ENCODE data around the gene ANKRD13C.
"Not testable (repeated sequence)": the region's sequence is repeated elsewhere in the genome, so short reads cannot be mapped to it uniquely, and the experiment has no call there.

The ANKRD13C gene

DNA sequence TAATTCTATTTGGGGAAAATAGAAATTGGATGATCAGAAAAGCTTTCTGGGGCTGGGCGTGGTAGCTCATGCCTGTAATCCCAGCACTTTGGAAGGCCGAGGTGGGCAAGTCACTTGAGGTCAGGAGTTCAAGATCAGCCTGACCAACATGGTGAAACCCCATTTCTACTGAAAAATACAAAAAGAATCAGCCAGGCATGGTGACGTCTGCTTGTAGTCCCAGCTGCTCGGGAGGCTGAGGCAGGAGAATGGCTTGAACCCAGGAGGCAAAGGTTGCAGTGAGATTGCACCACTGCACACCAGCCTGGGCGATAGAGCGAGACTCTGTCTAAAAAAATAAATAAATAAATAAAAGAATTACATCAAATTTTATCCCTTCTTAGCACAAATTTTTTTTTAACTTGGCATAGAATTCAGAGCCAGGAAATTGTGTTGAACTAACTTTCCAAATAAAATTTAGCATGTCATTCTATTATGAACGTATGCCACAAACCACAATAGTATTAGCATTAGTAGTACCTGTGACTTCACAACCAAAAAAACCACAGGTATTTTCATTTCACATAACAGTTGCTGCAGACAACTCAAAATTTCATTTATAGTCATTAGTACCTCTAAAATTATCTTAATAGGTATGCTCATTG lies 4.5 kb upstream of the ANKRD13C start:
- DNase-seq (ENCODE audit: low read depth, low spot score), result no peak
- H3K9ac ChIP-seq (ENCODE audit: insufficient read length, low read depth), result no peak overlapping the region

DNA sequence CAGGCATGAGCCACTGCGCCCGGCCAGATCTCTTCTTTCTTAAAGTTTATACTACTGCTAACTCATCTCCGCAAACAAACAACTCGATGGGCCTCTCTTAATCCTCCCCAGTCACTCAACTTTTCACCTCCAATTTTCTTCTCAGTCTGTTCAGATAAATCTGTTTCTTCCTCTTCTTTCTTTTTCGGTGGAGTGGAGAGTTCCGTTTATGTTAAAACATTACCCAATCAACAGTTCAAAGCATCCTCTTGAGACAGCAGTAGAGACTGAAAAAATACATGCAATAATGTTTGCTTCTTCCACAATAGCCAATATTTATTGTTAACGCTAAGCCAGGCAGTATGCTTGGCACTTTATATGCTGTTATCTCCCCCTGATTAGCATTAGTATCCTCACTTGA lies 1.4 kb upstream of the ANKRD13C start:
- H3K4me3 ChIP-seq (ENCODE audit: insufficient read length, low read depth), result no peak overlapping the region
- no peaks in the 10 kb centered on the region for H3K27me3 ChIP-seq (ENCODE audit: insufficient read depth, insufficient read length)
- TF ChIP-seq SUZ12 (IDR thresholded peaks at IDR 0.05; ENCODE audit: extremely low read depth, insufficient read depth, insufficient read length), result no peak
- TF ChIP-seq YY1 (IDR thresholded peaks at IDR 0.05; ENCODE audit: insufficient read depth, insufficient read length), result no peak
- no peak for TF ChIP-seq ZNF274 (IDR thresholded peaks at IDR 0.05; ENCODE audit: low read depth, low read length)
- H3K9me3 ChIP-seq (ENCODE audit: insufficient read depth, low read length), result no peaks in the 10 kb centered on the region
- no peak overlapping the region for H3K9ac ChIP-seq (ENCODE audit: insufficient read length, low read depth)
- H3K4me1 ChIP-seq (ENCODE audit: insufficient read depth, insufficient read length), result no peaks in the 10 kb centered on the region
- DNase-seq (ENCODE audit: low read depth, low spot score), result no peak
- peaks cover 32% of the 10 kb centered on the region for H3K36me3 ChIP-seq (ENCODE audit: insufficient read depth, insufficient read length, low read length)

More for the DNA sequence above, 4.5 kb upstream of the ANKRD13C start:
- peaks cover 16% of the 10 kb centered on the region for H3K36me3 ChIP-seq (ENCODE audit: insufficient read depth, insufficient read length, low read length)
- H3K4me3 ChIP-seq (ENCODE audit: insufficient read length, low read depth), result no peak overlapping the region
- H3K27me3 ChIP-seq (ENCODE audit: insufficient read depth, insufficient read length), result no peaks in the 10 kb centered on the region
- peaks cover 3% of the 10 kb centered on the region for H3K4me1 ChIP-seq (ENCODE audit: insufficient read depth, insufficient read length)
- H3K9me3 ChIP-seq (ENCODE audit: insufficient read depth, low read length), result no peaks in the 10 kb centered on the region
- TF ChIP-seq ZNF274 (IDR thresholded peaks at IDR 0.05; ENCODE audit: low read depth, low read length), result no peak
- no peak for TF ChIP-seq SUZ12 (IDR thresholded peaks at IDR 0.05; ENCODE audit: extremely low read depth, insufficient read depth, insufficient read length)
- TF ChIP-seq YY1 (IDR thresholded peaks at IDR 0.05; ENCODE audit: insufficient read depth, insufficient read length), result no peak

DNA sequence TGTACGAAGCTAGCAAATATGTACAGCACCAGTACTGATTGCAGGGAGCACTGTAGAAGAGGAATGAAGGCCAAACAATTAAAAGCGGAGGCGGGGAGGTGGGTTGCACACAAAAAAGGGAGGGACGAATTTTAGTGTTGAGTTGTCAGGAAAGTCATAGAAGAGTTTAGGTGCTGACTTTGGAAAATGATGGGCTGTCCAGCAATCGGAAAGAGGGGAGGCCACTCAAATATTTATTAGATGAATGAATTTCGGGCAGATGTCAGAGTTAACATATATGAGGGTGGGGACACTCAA lies 537 bp upstream of the ANKRD13C start:
- H3K4me3 ChIP-seq (ENCODE audit: insufficient read length, low read depth), result peak overlapping the region; percentile 99
- H3K9ac ChIP-seq (ENCODE audit: insufficient read length, low read depth), result peak overlapping the region; percentile 99
- H3K36me3 ChIP-seq (ENCODE audit: insufficient read depth, insufficient read length, low read length), result peaks cover 34% of the 10 kb centered on the region
- TF ChIP-seq SUZ12 (IDR thresholded peaks at IDR 0.05; ENCODE audit: extremely low read depth, insufficient read depth, insufficient read length) (no peak), ZNF274 (IDR thresholded peaks at IDR 0.05; ENCODE audit: low read depth, low read length) (no peak), YY1 (IDR thresholded peaks at IDR 0.05; ENCODE audit: insufficient read depth, insufficient read length) (no peak)
- no peaks in the 10 kb centered on the region for H3K27me3 ChIP-seq (ENCODE audit: insufficient read depth, insufficient read length)
- no peaks in the 10 kb centered on the region for H3K9me3 ChIP-seq (ENCODE audit: insufficient read depth, low read length)
- no peak for DNase-seq (ENCODE audit: low read depth, low spot score)
- H3K4me1 ChIP-seq (ENCODE audit: insufficient read depth, insufficient read length), result no peaks in the 10 kb centered on the region

DNA sequence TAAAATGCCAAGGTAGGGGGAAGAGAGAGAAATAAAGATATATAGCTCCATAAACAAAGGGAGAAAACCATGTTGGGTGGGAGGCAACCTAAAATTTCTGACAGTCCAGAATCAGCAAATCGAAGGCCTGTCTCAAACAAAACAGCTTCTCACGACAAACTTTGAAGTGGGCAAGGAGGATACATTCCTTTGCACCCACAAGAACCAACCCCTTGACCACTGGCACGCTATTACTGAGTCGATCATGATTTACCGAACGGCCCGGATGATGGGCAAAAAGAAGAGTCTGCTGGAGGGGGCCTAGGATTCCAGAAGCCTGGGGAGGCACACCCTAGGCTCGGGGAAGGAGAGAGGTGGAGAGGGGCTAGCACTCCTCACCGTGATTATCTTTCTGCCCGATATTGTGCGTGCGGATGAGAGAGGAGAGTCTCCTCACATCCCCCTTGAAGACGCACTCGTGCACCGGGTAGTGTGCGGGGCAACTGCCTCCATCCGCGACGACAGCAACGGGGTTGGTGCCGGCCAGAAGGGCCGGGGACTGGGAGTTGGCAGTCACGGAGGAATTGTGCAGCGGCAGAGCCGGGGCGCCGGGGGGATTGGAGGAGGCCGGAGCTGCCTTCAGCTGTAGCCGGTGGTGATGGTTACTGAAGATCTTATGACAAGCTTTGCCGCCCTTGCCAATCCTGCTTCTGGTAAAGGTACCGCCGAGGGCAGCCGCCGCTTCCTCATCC lies 756 bp downstream of the ANKRD13C start:
- no peak for DNase-seq (ENCODE audit: low read depth, low spot score)
- Histone ChIP-seq H3K36me3 (ENCODE audit: insufficient read depth, insufficient read length, low read length) (peaks cover 42% of the 10 kb centered on the region), H3K4me3 (ENCODE audit: insufficient read length, low read depth) (peak overlapping the region; percentile 99), H3K9me3 (ENCODE audit: insufficient read depth, low read length) (no peaks in the 10 kb centered on the region), H3K27me3 (ENCODE audit: insufficient read depth, insufficient read length) (no peaks in the 10 kb centered on the region), H3K4me1 (ENCODE audit: insufficient read depth, insufficient read length) (no peaks in the 10 kb centered on the region), H3K9ac (ENCODE audit: insufficient read length, low read depth) (peak overlapping the region; percentile 99)
- no peak for TF ChIP-seq ZNF274 (IDR thresholded peaks at IDR 0.05; ENCODE audit: low read depth, low read length)
- TF ChIP-seq SUZ12 (IDR thresholded peaks at IDR 0.05; ENCODE audit: extremely low read depth, insufficient read depth, insufficient read length), result no peak
- no peak for TF ChIP-seq YY1 (IDR thresholded peaks at IDR 0.05; ENCODE audit: insufficient read depth, insufficient read length)

DNA sequence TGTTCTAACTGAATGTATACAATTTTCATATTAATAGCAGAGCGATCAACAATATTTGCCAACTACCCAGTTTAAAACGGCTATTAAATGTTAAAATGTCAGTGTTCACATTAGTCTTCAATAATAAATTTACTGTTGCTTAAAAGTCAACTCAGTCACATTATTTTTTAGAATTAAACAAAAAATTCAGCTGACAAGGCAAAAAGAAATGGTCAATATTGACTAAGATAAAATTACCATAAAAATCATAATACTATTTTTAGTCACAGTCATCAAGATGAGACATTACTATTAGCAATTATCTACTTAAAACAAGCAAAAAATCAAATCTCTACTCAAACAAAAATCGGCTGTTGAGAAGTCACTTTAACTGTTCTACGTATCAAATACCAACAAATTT lies 1.5 kb downstream of the ANKRD13C start:
- peak overlapping the region; percentile 99 for H3K4me3 ChIP-seq (ENCODE audit: insufficient read length, low read depth)
- H3K9me3 ChIP-seq (ENCODE audit: insufficient read depth, low read length), result no peaks in the 10 kb centered on the region
- peak overlapping the region; percentile 99 for H3K9ac ChIP-seq (ENCODE audit: insufficient read length, low read depth)
- no peak for DNase-seq (ENCODE audit: low read depth, low spot score)
- no peaks in the 10 kb centered on the region for H3K4me1 ChIP-seq (ENCODE audit: insufficient read depth, insufficient read length)
- peaks cover 47% of the 10 kb centered on the region for H3K36me3 ChIP-seq (ENCODE audit: insufficient read depth, insufficient read length, low read length)
- no peak for TF ChIP-seq SUZ12 (IDR thresholded peaks at IDR 0.05; ENCODE audit: extremely low read depth, insufficient read depth, insufficient read length)
- no peak for TF ChIP-seq ZNF274 (IDR thresholded peaks at IDR 0.05; ENCODE audit: low read depth, low read length)
- no peak for TF ChIP-seq YY1 (IDR thresholded peaks at IDR 0.05; ENCODE audit: insufficient read depth, insufficient read length)
- H3K27me3 ChIP-seq (ENCODE audit: insufficient read depth, insufficient read length), result no peaks in the 10 kb centered on the region

DNA sequence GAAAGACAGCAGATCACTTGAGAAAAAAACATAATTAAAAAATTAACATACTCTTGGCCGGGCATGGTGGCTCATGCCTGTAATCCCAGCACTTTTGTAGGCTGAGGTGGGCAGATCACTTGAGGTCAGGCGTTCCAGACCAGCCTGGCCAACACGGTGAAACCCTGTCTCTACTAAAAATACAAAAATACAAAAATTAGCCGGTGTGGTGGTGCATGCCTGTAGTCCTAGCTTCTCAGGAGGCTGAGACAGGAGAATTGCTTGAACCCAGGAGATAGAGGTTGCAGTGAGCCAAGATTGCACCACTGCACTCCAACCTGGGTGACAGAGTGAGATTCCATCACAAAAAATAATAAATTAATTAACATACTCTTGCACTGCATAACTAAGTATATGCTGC lies 4.7 kb downstream of the ANKRD13C start:
- H3K9ac ChIP-seq (ENCODE audit: insufficient read length, low read depth); H3K4me3 ChIP-seq (ENCODE audit: insufficient read length, low read depth); H3K27me3 ChIP-seq (ENCODE audit: insufficient read depth, insufficient read length); DNase-seq (ENCODE audit: low read depth, low spot score); H3K9me3 ChIP-seq (ENCODE audit: insufficient read depth, low read length); H3K4me1 ChIP-seq (ENCODE audit: insufficient read depth, insufficient read length): not testable (repeated sequence)
- H3K36me3 ChIP-seq (ENCODE audit: insufficient read depth, insufficient read length, low read length), result peaks cover 50% of the 10 kb centered on the region

DNA sequence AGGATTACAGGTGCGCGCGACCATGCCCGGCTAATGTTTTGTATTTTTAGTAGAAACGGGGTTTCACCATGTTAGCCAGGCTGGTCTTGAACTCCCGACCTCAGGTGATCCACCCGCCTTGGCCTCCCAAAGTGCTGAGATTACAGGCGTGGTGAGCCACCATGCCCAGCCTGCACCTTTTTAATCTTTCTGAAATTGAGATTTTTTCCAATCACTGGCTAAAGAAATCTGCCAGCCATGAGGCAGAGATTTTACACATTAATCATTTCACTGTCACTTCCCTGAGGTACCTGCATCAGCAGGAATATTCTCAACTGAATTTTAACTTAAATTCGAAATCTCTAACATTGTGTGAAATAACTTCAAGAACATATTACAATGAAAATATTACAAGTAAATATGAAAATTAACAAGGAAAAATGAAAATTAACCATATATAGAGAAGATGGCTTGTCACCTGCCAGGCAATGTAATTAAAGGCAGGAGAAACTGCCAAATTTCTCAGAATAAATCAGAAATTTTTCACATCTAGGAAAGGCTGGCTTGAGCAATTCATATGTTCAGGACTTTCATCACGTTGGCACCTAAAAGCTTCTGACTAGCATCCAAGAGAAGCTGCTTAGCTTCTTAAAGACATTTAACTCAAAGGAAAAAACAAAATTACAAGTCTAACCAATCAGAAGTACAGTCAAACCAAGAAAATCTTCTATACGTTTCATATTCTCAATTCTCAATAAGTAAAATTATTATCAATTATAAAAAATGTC lies 5.9 kb downstream of the ANKRD13C start:
- no peak overlapping the region for H3K9ac ChIP-seq (ENCODE audit: insufficient read length, low read depth)
- peaks cover 60% of the 10 kb centered on the region for H3K36me3 ChIP-seq (ENCODE audit: insufficient read depth, insufficient read length, low read length)
- H3K4me3 ChIP-seq (ENCODE audit: insufficient read length, low read depth), result no peak overlapping the region
- H3K9me3 ChIP-seq (ENCODE audit: insufficient read depth, low read length), result no peaks in the 10 kb centered on the region
- DNase-seq (ENCODE audit: low read depth, low spot score), result no peak
- TF ChIP-seq ZNF274 (IDR thresholded peaks at IDR 0.05; ENCODE audit: low read depth, low read length) (no peak), SUZ12 (IDR thresholded peaks at IDR 0.05; ENCODE audit: extremely low read depth, insufficient read depth, insufficient read length) (no peak), YY1 (IDR thresholded peaks at IDR 0.05; ENCODE audit: insufficient read depth, insufficient read length) (no peak)
- no peaks in the 10 kb centered on the region for H3K27me3 ChIP-seq (ENCODE audit: insufficient read depth, insufficient read length)
- H3K4me1 ChIP-seq (ENCODE audit: insufficient read depth, insufficient read length), result no peaks in the 10 kb centered on the region

DNA sequence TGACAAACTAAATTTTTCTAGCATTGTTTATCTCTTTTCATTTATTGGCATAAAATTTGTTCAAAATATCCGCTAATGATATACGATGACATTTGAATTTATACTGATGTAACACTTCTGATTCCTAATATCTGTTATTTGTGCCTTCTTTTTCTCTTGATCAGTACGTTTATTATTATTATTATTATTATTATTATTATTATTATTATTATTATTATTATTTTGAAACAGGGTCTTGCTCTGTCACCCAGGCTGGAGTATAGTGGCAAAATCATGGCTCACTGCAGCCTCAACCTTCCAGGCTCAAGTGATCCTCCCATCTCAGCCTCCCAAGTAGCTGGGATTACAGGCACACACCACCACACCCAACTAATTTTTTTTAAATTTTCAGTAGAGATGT lies 14.9 kb downstream of the ANKRD13C start:
- not testable (repeated sequence) for H3K4me1 ChIP-seq (ENCODE audit: insufficient read depth, insufficient read length); H3K27me3 ChIP-seq (ENCODE audit: insufficient read depth, insufficient read length); H3K4me3 ChIP-seq (ENCODE audit: insufficient read length, low read depth); H3K9me3 ChIP-seq (ENCODE audit: insufficient read depth, low read length); H3K9ac ChIP-seq (ENCODE audit: insufficient read length, low read depth); DNase-seq (ENCODE audit: low read depth, low spot score)
- peaks cover 35% of the 10 kb centered on the region for H3K36me3 ChIP-seq (ENCODE audit: insufficient read depth, insufficient read length, low read length)

Measured in NT2/D1 (cell line).